Measurements from ENCODE around the gene CABP5. TPM values are rescaled to one million over a fixed set of nuclear protein-coding genes. Genes with fewer than 3 reads are reported as not detected.
A peak's percentile ranks its signal among the peaks of the same experiment; 100 is the strongest.

CABP5 gene
- total RNA-seq, 1 experiment from 2014 or later = not detected

- CTCF ChIA-PET = interaction anchor here (1.2 kb wide), 1 partner anchor 75 kb away, joined by 4 read pairs; no protein-coding TSS in a partner anchor
- POLR2A ChIA-PET (ENCODE audit: low non-redundant PET) = no interaction called here
These were observed 49.6 kb downstream of the CABP5 start, which contains the start of gene ELSPBP1 for GRCh38 chr19:47994209-47994802. Gene ELSPBP1 (plus strand): TSS chr19:47994632. CDS start chr19:48008668, 14,036 bp downstream.

GRCh38 chr19:47992070-47992469 lies 51.8 kb downstream of the CABP5 start, which contains the start of gene BSPH1:
Gene BSPH1 (minus strand): TSS chr19:47992170. CDS start chr19:47992081, 89 bp downstream.
- no TSS peak for BruUV-seq (replicated peaks)
- Histone ChIP-seq H3K27me3 (replicated peaks; ENCODE audit: insufficient read depth, low read depth, low read length, poor library complexity) (no peaks in the 10 kb centered on the region), H3K4me3 (ENCODE audit: low read depth, low read length, poor library complexity, severe bottlenecking) (no peak within 1 kb of the TSS), H3K4me1 (ENCODE audit: insufficient read depth, low read length, poor library complexity, severe bottlenecking) (peaks cover 16% of the 10 kb centered on the region), H3K27ac (ENCODE audit: low read depth, low read length, poor library complexity, severe bottlenecking) (no peak within 1 kb of the TSS), H3K36me3 (ENCODE audit: insufficient read depth, low read length, poor library complexity, severe bottlenecking) (no peaks in the 10 kb centered on the region), H3K9me3 (ENCODE audit: low read depth, low read length, poor library complexity, severe bottlenecking) (no peaks in the 10 kb centered on the region)
- TF ChIP-seq EZH2 (IDR thresholded peaks at IDR 0.05; ENCODE audit: borderline replicate concordance, low read depth, low read length, poor library complexity, severe bottlenecking) = no peak
- TF ChIP-seq, protein P1, sequence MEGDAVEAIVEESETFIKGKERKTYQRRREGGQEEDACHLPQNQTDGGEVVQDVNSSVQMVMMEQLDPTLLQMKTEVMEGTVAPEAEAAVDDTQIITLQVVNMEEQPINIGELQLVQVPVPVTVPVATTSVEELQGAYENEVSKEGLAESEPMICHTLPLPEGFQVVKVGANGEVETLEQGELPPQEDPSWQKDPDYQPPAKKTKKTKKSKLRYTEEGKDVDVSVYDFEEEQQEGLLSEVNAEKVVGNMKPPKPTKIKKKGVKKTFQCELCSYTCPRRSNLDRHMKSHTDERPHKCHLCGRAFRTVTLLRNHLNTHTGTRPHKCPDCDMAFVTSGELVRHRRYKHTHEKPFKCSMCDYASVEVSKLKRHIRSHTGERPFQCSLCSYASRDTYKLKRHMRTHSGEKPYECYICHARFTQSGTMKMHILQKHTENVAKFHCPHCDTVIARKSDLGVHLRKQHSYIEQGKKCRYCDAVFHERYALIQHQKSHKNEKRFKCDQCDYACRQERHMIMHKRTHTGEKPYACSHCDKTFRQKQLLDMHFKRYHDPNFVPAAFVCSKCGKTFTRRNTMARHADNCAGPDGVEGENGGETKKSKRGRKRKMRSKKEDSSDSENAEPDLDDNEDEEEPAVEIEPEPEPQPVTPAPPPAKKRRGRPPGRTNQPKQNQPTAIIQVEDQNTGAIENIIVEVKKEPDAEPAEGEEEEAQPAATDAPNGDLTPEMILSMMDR (conservative IDR thresholded peaks at IDR 0.05; ENCODE audit: low read depth, low read length) = no peak
- no peak for DNase-seq (ENCODE audit: low spot score)
- ChIA-PET POLR2A (ENCODE audit: low non-redundant PET) (no interaction called here), CTCF (no interaction called here)
- intact Hi-C loops (cut with micrococcal nuclease; ENCODE audit: unreplicated experiment) = no loop called here

More at GRCh38 chr19:47994209-47994802, 49.6 kb downstream of the CABP5 start, which contains the start of gene ELSPBP1:
- Histone ChIP-seq H3K4me1 (ENCODE audit: insufficient read depth, low read length, poor library complexity, severe bottlenecking) (peaks cover 16% of the 10 kb centered on the region), H3K9me3 (ENCODE audit: low read depth, low read length, poor library complexity, severe bottlenecking) (no peaks in the 10 kb centered on the region), H3K27ac (ENCODE audit: low read depth, low read length, poor library complexity, severe bottlenecking) (no peak within 1 kb of the TSS), H3K27me3 (replicated peaks; ENCODE audit: insufficient read depth, low read depth, low read length, poor library complexity) (no peaks in the 10 kb centered on the region), H3K36me3 (ENCODE audit: insufficient read depth, low read length, poor library complexity, severe bottlenecking) (no peaks in the 10 kb centered on the region), H3K4me3 (ENCODE audit: low read depth, low read length, poor library complexity, severe bottlenecking) (no peak within 1 kb of the TSS)
- intact Hi-C loops (cut with micrococcal nuclease; ENCODE audit: unreplicated experiment) = no loop called here
- peak; percentile 71 for DNase-seq (ENCODE audit: low spot score)
- TF ChIP-seq EZH2 (IDR thresholded peaks at IDR 0.05; ENCODE audit: borderline replicate concordance, low read depth, low read length, poor library complexity, severe bottlenecking) = no peak
- TF ChIP-seq, protein P1 (conservative IDR thresholded peaks at IDR 0.05; ENCODE audit: low read depth, low read length) = no peak
- BruUV-seq (replicated peaks) = no TSS peak

- ChIA-PET CTCF (no interaction called here), POLR2A (ENCODE audit: low non-redundant PET) (no interaction called here)
- DNase-seq (ENCODE audit: low spot score) = no peak
- TF ChIP-seq, protein P1 (conservative IDR thresholded peaks at IDR 0.05; ENCODE audit: low read depth, low read length) = no peak
- TF ChIP-seq EZH2 (IDR thresholded peaks at IDR 0.05; ENCODE audit: borderline replicate concordance, low read depth, low read length, poor library complexity, severe bottlenecking) = no peak
- Histone ChIP-seq H3K4me1 (ENCODE audit: insufficient read depth, low read length, poor library complexity, severe bottlenecking) (peaks cover 16% of the 10 kb centered on the region), H3K36me3 (ENCODE audit: insufficient read depth, low read length, poor library complexity, severe bottlenecking) (no peaks in the 10 kb centered on the region), H3K27me3 (replicated peaks; ENCODE audit: insufficient read depth, low read depth, low read length, poor library complexity) (no peaks in the 10 kb centered on the region), H3K27ac (ENCODE audit: low read depth, low read length, poor library complexity, severe bottlenecking) (no peak overlapping the region), H3K9me3 (ENCODE audit: low read depth, low read length, poor library complexity, severe bottlenecking) (no peaks in the 10 kb centered on the region), H3K4me3 (ENCODE audit: low read depth, low read length, poor library complexity, severe bottlenecking) (no peak overlapping the region)
- no TSS peak for BruUV-seq (replicated peaks)
- intact Hi-C loops (cut with micrococcal nuclease; ENCODE audit: unreplicated experiment) = no loop called here
These were observed 52.6 kb downstream of the CABP5 start for GRCh38 chr19:47991191-47991808.

Other genes with a start within 250 kb of the CABP5 start
- gene TPRX1, start 239.5 kb downstream of the CABP5 start, total RNA-seq (2021) = not detected in 2 replicates
- not detected in 2 replicates for gene CRX, start 222.1 kb downstream of the CABP5 start, total RNA-seq (2021)
- gene TPRX2, start 184.8 kb downstream of the CABP5 start, total RNA-seq (2021) = not detected in 2 replicates
- gene SULT2A1, start 157.8 kb downstream of the CABP5 start, total RNA-seq (2021) = not detected in 2 replicates
- gene BSPH1, start 51.9 kb downstream of the CABP5 start, total RNA-seq (2021) = not detected in 2 replicates
- gene ELSPBP1, start 49.4 kb downstream of the CABP5 start, total RNA-seq (2021) = 0.47 and 1.0 TPM in 2 replicates
- 4.8 and 8.2 TPM in 2 replicates for gene PLA2G4C, start 66.7 kb upstream of the CABP5 start, total RNA-seq (2021)
- gene LIG1, start 126.3 kb upstream of the CABP5 start, total RNA-seq (2021) = 200 and 204 TPM in 2 replicates
- 12.0 and 15.8 TPM in 2 replicates for gene ZSWIM9, start 126.6 kb upstream of the CABP5 start, total RNA-seq (2021)
- 139 and 151 TPM in 2 replicates for gene CARD8, start 211.8 kb upstream of the CABP5 start, total RNA-seq (2021)
- 9.5 and 11.7 TPM in 2 replicates for gene ZNF114, start 226.0 kb upstream of the CABP5 start, total RNA-seq (2021)

Measured in A673 (cell line).